Left hindlimb (tissue), 1 donor: Measurements from ENCODE around the gene CAMK2B.

ENCODE experiments used
- DNase-seq: peaks from one replicate; pipeline ENCODE4 v3.0.0-alpha.2; 2018

Gene CAMK2B

GRCh38 chr7:44329888-44330287 is 4.5 kb upstream of the CAMK2B start:
- DNase-seq = no peak

DNA sequence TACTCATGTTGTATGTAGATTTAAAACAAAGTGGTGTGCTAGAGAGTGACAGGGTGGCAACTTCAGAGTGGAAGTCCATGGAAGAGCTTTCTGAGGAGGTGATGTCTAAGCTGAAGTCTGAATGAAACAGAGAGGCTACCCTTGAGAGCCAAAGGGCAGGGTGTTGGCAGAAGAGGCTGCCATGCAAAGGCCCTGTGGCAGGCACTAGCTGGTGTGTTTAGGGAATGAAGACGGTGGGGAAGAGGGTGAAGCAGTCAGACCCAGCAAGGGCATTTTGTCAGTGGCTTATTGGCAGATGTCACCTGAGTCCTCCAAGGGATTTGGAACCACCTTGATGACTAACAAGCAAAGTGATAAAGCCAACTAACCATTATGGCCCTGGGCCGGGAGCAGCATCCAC is 3.7 kb upstream of the CAMK2B start:
- no peak for DNase-seq

DNA sequence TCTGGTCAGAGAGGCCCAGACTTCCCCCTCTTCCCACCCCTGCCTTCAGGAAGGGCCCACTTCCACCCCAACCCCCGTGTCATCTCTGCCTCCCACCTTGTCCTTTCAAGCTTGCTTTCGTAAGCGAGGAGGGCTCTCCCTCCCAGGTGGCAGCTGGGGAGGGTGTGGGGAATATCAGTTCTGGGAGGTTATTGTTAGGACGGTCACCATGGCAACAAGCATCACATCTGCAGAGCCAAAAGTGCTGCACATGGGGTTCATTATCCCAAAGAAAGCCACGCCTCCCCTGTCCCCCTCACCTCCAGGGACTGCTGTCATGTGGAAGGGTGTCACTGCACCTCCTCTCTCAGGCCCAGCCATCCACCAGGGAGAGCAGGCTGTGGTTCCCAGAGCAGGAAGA is 2.6 kb upstream of the CAMK2B start:
- DNase-seq = no peak

DNA sequence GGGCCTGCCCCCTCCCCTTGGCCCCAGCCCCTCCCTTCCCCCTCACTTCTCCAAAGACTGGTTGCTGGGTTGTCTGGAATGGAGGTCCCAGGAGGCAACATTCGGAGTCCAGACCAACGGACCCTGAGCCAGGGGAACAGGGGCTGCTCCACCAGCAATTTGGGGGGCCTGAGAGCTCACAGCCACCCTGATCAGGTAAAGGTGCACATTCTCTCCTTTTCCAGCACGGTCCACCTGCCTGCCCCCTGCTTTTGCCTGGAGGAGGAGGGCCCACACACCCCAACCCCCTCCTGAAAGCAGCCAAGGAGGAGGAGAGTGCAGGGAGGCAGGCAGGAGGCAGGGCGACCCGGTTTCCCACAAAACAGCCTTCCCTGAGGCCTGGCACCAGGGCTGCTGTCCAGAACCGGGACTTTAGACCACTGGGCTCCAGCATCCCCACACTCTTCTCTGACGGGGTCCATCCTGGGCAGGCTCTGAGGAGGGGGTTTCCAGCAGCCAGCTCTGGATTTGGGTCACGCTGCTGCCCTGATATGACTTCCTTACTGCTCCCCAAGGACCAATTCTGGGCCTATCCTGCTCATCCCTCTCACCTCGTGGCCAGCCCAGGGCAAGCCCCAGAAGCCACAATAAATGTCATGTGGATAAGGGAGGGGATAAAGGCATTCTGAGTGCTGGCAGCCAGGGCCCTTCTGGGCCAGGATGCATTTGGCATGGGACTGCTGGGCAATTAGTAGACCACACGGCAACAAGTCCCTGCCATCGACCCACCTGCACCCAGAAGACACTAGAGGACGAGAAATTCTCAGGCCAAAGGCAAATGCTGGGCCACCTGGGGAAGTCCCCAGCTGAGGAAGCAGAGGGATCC is 1.1 kb upstream of the CAMK2B start:
- DNase-seq = no peak

DNA sequence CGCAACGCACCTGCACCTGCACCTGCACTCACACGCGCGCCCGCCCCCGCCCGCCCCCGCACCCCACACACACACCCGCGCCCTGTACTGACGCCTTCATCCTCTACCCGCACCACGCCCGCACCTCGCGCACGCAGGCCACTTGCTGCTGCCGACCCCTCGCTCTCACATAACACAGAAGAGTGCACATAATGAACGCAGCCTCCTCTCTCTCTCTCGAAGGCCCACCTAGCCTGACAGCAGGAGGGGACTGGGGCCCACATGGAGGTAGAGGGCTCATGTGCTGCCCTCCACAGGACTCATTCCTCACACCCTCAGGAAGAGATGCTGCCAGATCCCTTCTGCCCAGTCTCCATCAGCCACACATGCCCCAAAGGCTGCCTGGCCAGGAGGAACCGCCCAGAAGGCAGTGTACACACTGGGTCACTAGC is 432 bp upstream of the CAMK2B start:
- DNase-seq = no peak

- peak; percentile 29 for DNase-seq
Observed at GRCh38 chr7:44324481-44325200, 753 bp downstream of the CAMK2B start.

DNA sequence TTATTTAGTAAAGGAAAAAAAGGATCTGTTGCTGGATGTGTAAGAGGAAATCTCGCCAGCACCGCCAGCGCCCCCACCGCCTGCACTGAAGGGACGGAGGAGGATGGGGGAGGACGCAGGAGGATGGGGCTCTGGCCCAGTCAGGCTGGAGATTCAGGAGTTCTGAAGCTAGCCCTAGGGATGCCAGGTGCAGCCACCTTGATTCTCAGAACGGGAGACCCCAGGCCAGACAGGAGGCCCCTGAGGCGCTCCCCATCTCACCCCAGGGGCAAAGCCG is 1.3 kb downstream of the CAMK2B start:
- peak; percentile 26 for DNase-seq

DNA sequence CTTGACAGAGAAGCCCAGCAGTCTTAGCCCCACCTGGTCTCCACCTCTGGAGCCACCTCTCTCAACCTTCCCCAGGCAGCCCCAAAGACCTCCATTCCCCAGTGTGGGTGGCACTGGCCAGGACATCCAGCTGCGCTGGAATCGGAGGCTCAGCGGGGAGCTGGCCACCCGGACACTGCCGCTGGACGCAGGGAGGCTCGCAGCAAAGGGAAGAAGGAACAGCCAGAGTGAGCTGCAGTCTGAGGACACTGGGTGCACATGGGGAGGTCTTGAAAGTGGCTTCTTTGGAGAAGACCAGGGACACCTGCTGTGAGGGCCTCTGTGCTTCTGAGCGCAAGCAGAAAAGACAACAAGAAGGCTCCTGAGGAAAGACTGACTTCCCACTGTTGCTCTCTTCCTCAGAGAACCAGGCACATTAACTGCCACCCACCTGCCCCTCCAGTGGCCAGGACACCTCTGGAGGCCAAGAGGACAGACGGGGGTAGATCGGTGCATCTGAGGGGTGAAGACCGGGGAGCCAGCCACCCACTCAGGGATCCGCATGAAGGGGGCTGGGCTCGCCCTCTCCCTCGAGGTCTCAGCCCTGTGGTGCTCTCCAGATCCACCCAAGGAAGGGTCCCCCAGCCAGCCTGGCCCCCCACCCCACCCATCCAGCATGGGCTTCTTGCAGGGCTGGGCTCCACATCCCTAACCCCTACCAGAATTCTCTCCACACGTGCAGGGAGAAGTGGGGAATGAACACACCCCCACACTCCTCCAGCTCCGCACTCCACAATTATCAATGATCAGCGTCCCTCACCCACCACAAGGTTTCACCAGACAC is 1.8 kb downstream of the CAMK2B start:
- peak; percentile 11 for DNase-seq

GRCh38 chr7:44322631-44323363 is 2.6 kb downstream of the CAMK2B start:
- no peak for DNase-seq

- no peak for DNase-seq
Observed at GRCh38 chr7:44321796-44322195, 3.6 kb downstream of the CAMK2B start.

DNA sequence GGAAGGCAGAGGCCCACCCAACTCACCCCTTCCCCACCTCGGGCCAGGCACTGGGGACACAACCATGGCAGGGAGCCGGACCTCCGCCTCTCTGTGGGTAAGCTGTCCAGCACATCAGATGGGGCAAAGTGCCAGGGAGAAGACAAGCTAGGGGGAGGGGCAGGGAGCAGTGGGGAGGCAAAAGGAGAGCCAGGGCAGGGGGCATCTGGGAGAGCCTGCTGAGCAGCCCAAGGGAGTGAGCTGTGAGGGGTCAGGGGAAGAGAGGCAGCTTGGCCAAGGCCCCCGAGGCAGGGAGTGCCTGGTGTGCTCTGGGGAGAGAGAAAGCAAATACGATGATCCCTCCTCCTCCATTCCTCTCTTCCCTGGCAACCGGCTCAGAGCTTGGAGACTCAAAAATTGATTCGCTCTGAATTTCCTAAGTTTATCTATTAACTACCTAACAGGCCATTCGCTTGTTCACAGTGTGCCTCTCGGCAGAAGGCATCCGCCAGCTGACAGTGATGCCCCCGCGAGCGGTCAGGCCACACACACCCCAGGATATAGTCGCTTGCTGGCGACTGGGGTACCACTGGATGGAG is 4.5 kb downstream of the CAMK2B start:
- DNase-seq = no peak

GRCh38 chr7:44320141-44320540 is 5.3 kb downstream of the CAMK2B start:
- DNase-seq = no peak

DNA sequence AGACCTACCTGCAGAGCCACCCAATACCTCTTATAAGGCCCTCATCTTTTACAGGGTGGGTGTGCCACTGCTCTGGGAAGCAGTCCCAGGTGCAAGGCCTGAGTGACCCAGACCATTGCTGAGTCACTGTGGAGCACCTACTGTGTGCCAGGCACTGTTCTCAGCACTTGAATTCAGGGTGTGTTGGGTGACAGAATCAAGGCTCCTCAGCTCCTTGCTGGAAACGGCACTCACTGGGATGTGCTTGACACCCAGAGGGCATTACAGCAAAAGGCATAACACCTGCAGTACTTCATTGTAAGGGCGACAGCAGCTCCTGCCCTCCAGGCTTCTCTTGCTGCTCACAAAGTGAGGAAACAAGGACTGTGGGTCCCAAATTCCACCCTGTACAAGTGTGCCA is 7.1 kb downstream of the CAMK2B start:
- no peak for DNase-seq

GRCh38 chr7:44315301-44315903 is 10.0 kb downstream of the CAMK2B start:
- no peak for DNase-seq

- no peak for DNase-seq
Observed at GRCh38 chr7:44313621-44314031, 11.8 kb downstream of the CAMK2B start.

DNA sequence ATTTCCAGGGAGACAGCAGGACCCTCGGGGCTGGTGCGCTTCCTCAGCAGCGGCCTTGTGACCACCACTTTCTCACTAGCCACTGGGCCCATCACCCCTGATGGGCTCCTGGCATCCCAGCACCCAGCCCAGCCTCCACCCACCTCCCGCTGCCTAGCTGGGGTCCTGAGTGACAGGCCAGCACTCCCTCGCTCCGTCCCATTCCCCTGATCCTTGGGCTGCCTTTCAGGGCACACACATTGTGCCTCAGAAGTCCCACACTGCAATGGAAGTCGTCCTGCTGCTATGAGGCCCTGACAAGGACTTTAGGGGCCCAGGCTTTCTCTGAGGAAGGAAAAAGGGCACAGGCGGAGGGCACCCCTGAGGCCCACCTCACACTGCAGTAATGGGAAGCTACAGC is 12.4 kb downstream of the CAMK2B start:
- DNase-seq = no peak

DNA sequence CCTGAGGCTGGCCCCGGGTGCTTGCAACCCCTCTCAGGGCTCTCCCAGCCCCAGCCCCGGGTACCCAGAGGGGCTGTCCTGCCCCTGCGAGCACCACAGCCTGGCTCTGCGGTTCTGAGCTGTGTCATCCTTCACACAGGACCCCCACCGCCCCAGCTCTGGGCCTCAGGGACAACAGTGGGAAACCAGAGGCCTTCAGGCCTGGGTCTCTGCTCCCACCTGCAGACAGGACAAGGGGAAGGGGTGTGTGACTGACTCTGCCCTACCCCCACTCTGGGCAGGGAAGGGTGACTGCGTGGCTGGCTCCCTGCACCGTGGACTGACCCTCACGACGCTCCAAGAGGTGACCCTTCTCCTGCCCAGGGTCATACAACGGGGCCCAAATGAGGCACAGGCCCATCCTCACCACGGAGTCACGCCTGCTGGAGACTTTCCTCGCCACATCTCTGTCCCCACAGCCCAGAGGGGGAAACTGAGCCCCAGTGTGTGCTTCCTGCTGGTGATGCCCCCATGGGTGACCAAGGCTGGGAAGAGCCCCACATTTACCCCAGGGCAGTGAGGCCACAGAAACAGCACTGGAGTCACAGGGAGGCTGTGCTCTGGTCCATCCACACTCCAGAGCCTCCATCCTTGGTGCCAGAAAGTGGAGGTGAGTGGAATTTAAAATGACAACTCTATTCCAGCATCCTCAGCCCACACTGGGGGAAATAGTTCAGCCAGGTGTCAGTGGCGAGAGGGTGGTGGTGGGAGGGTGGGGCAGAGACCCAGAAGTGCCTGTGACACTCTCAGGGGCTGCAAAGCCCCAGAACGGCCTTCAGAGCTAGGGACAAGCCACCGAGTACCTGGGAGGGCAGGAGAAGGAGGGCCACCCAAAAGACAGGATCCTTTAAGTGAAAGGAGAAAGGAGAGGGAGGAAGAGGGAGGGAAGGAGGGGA is 13.6 kb downstream of the CAMK2B start:
- no peak for DNase-seq

GRCh38 chr7:44310221-44310848 is 15.1 kb downstream of the CAMK2B start:
- no peak for DNase-seq

DNA sequence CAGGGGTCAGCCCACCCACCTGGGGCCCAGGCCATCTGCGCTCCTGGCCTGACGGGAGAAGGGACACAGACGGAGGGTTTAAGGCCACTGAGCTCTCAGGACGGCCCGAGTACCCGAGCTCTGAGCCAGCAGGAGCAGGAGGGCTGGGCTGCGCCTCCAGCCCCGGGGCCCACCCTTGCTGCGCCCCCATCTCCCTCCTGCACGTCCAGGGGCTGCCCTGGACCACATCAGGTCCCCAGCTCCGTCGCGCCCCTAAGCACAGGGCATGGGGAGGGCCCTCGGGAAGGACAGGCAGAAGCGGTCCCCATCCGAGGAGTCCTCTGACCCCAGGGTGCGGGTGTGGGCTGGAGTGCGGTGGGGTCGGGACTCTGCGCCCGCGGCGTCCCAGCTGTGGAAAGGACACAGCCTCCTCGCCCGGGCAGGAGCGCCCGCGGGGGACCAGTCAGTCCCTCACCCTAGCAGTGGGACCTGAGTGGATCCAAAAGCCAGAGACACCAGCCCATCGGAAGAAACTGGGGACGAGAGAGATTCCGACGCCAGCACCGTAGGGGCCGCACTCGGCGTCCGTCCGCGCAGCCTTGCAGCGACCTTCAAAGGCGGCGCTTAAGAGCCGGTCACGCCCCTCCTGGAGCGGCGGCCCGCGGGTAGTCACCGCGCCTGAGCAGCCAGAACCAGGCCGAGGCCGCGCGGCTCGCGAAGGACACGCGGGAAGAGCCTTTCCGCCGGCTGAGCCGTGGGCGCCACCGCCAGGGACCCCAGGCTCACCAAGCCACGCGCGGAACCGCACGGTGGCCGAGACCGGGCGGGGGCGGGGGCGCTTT is 15.9 kb downstream of the CAMK2B start:
- DNase-seq = peak; percentile 71
